T-cell (primary cell): Measurements from ENCODE around the gene RPL27A. TPM values are rescaled to one million over a fixed set of nuclear protein-coding genes. Genes with fewer than 3 reads are reported as not detected.

ENCODE experiments used
- ATAC-seq, 4 experiments: fragments of 200-7000 bp in 3 of 4; fragments of 150-1000 bp in 1 of 4; cut with Tn5 transposase; replicated peaks in 1 of 4; 1 replicate in 3 of 4; 2 replicates in 1 of 4; pipeline ENCODE4 v1.10.0; 2021; ENCODE audit warnings: moderate library complexity in 3 of 4, mild to moderate bottlenecking in 2 of 4, moderate number of reproducible peaks in 1 of 4
- CTCF ChIA-PET, 2 donors: fragments of 300-600 bp; sonication (Branson Sonifier 250); formaldehyde crosslinking; loops; one replicate each; lab custom pipeline; 2022; ENCODE audit warnings: antibody characterized with exemption in 2 of 2; lab: Charles Lee
- POLR2A ChIA-PET, 2 donors: fragments of 300-600 bp; sonication (Branson Sonifier 250); formaldehyde crosslinking; loops; one replicate each; lab custom pipeline; 2022; ENCODE audit warnings: antibody characterized with exemption in 2 of 2; lab: Charles Lee
- DNase-seq, 35 experiments: peaks; one replicate each; pipeline versions ENCODE4 v3.0.0 to v3.0.0-alpha.2; 2013 to 2023
- H3K27ac ChIP-seq: one replicate; pipeline ENCODE4 v1.5.1; 2013; ENCODE audit warnings: low read length
- H3K27me3 ChIP-seq, 2 experiments: replicated peaks in 1 of 2; 1 replicate in 1 of 2; 2 replicates in 1 of 2; pipeline versions ENCODE4 v1.6.1 to v1.7.0; 2013; ENCODE audit warnings: low read length in 1 of 2, mixed read lengths in 1 of 2; ENCODE audit not compliant: control insufficient read depth in 2 of 2, insufficient read depth in 2 of 2; ENCODE audit errors: extremely low read depth in 1 of 2
- H3K36me3 ChIP-seq, 2 donors: 1 replicate in 1 of 2; 2 replicates in 1 of 2; pipeline versions ENCODE4 v1.6.1 to v1.7.0; 2013; ENCODE audit warnings: low read length in 1 of 2; ENCODE audit not compliant: control insufficient read depth in 2 of 2, insufficient read depth in 1 of 2; ENCODE audit errors: extremely low read depth in 1 of 2
- H3K4me1 ChIP-seq, 2 experiments: 1 replicate in 1 of 2; 2 replicates in 1 of 2; pipeline versions ENCODE4 v1.6.1 to v1.7.0; 2013; ENCODE audit warnings: low read length in 2 of 2, mixed read lengths in 1 of 2; ENCODE audit not compliant: insufficient read depth in 2 of 2, control insufficient read depth in 1 of 2; ENCODE audit errors: extremely low read depth in 1 of 2
- H3K4me3 ChIP-seq, 2 donors: 1 replicate in 1 of 2; 2 replicates in 1 of 2; pipeline versions ENCODE4 v1.5.1 to v1.7.0; 2013; ENCODE audit warnings: mild to moderate bottlenecking in 2 of 2, low read length in 1 of 2, moderate library complexity in 1 of 2; ENCODE audit not compliant: control insufficient read depth in 1 of 2; ENCODE audit errors: extremely low read depth in 1 of 2
- H3K9me3 ChIP-seq: 2 replicates; pipeline ENCODE4 v1.7.0; 2013
- H3K27ac Mint-ChIP-seq, 2 donors: one replicate each; pipeline ENCODE4 v1.8.0; 2020 to 2021; ENCODE audit warnings: mild to moderate bottlenecking in 2 of 2, mixed read lengths in 2 of 2
- H3K27me3 Mint-ChIP-seq, 2 donors: one replicate each; pipeline ENCODE4 v1.8.0; 2021 to 2022; ENCODE audit warnings: mixed read lengths in 2 of 2
- H3K36me3 Mint-ChIP-seq: one replicate; pipeline ENCODE4 v1.8.0; 2021; ENCODE audit warnings: mixed read lengths
- H3K4me1 Mint-ChIP-seq, 3 donors: one replicate each; pipeline ENCODE4 v1.8.0; 2020 to 2022; ENCODE audit warnings: mixed read lengths in 3 of 3, mild to moderate bottlenecking in 1 of 3
- H3K4me3 Mint-ChIP-seq, 3 donors: one replicate each; pipeline ENCODE4 v1.8.0; 2020 to 2022; ENCODE audit warnings: mild to moderate bottlenecking in 3 of 3, mixed read lengths in 3 of 3, moderate library complexity in 3 of 3
- H3K9me3 Mint-ChIP-seq, 3 donors: one replicate each; pipeline ENCODE4 v1.8.0; 2020 to 2022; ENCODE audit warnings: mixed read lengths in 3 of 3
- WGBS: methylation state at CpG from one replicate; pipeline ENCODE4 v1.1.5; 2013; ENCODE audit warnings: missing lambda C conversion rate; ENCODE audit not compliant: insufficient coverage; 5-methylcytosine and 5-hydroxymethylcytosine counted together
- total RNA-seq, 35 experiments: library from RNA in 6 of 35; stranded (reverse) in 6 of 35; fragments of 120-200 nt in 1 of 35; gene quantifications; one replicate each; pipeline versions ENCODE4 v1.2.1 to v1.2.4 and lab custom pipeline; 2013 to 2026

The RPL27A gene
- total RNA-seq, 5 donors from 2014 or later (not counting 1 experiment from before 2014, with no cell fraction given) = 1,339 to 2,234 (median 1,487) TPM

DNA sequence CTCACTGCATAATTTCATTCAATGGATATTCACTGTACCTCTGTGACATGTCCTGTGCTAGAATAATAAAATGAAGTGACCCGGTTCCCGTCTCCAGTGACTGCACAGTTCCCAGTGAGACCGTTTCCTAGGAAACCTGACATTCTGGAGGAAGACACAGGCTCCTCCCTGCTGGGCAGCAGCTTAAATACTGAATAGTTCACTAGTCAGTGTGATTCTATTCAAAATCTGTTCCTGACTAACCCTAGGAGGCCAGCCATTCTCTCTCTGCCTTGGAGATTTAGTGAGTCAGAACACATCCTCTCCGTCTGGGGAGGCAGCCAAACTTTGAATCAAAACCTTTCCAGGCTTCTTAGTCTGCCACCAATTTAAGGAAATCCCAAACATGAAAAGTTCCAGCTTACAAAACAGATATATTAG is 11.4 kb upstream of the RPL27A start:
- CTCF ChIA-PET = interaction anchor here in 1 of 2 donors (0.7 kb wide), 1 partner anchor 602 kb away, joined by 3 read pairs; no protein-coding TSS in a partner anchor
- DNase-seq = no peak
- no peaks in the 10 kb centered on the region for H3K9me3 ChIP-seq
- H3K4me1 Mint-ChIP-seq = no peaks in the 10 kb centered on the region
- H3K27me3 ChIP-seq = no peaks in the 10 kb centered on the region
- 100% methylated on average over 3 of the region's 4 CpGs for WGBS
- no peak for ATAC-seq
- no peak overlapping the region for H3K27ac Mint-ChIP-seq
- peaks cover 47% of the 10 kb centered on the region for H3K36me3 Mint-ChIP-seq
- POLR2A ChIA-PET = interaction anchor here in 1 of 2 donors (0.9 kb wide), 1 partner anchor 11 kb away, joined by 3 read pairs; the partner anchor contains the start of gene TRIM66
- H3K4me3 Mint-ChIP-seq = no peak overlapping the region
- no peak overlapping the region for H3K4me3 ChIP-seq
- peaks cover 8 to 44% of the 10 kb centered on the region in 2 donors for H3K36me3 ChIP-seq
- H3K9me3 Mint-ChIP-seq = no peaks in the 10 kb centered on the region
- no peaks in the 10 kb centered on the region for H3K4me1 ChIP-seq
- no peaks in the 10 kb centered on the region for H3K27me3 Mint-ChIP-seq
- no peak overlapping the region for H3K27ac ChIP-seq

DNA sequence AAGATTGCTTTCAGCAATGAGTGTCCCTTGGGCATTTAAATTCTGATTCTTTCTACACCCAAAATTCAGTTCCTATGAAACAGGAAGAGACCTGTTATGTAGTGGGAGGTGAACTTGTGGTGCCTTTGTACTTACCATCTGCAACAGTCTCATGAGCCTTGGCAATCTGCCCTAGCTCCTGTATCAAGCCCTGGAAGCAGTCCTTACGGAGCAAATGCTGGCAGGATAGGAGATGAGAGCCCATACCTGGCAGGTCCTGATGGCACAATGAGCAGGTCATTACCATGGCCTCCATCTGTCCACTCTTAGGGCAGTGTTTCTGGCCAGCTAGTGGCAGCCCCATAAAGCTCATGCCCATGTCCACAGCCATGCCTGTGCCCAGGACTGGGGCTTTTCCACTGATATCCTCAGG is 10.9 kb upstream of the RPL27A start:
- H3K27ac ChIP-seq = no peak overlapping the region

GRCh38 chr11:8672346-8672745 is 10.2 kb upstream of the RPL27A start:
- H3K4me3 Mint-ChIP-seq = no peak overlapping the region
- Histone ChIP-seq H3K36me3 (peaks cover 8 to 43% of the 10 kb centered on the region in 2 donors), H3K4me1 (no peaks in the 10 kb centered on the region), H3K9me3 (no peaks in the 10 kb centered on the region), H3K27me3 (no peaks in the 10 kb centered on the region), H3K27ac (no peak overlapping the region), H3K4me3 (no peak overlapping the region)
- no peak for DNase-seq
- peaks cover 38% of the 10 kb centered on the region for H3K36me3 Mint-ChIP-seq
- H3K9me3 Mint-ChIP-seq = no peaks in the 10 kb centered on the region
- ChIA-PET CTCF (no interaction called here), POLR2A (no interaction called here)
- H3K27me3 Mint-ChIP-seq = no peaks in the 10 kb centered on the region
- 88% methylated on average over 1 of the region's 2 CpGs for WGBS
- no peaks in the 10 kb centered on the region for H3K4me1 Mint-ChIP-seq
- no peak overlapping the region for H3K27ac Mint-ChIP-seq
- ATAC-seq = no peak

More for the DNA sequence above, 10.9 kb upstream of the RPL27A start:
- 38% methylated on average over 1 of the region's 1 CpG for WGBS
- ChIA-PET POLR2A (interaction anchor here in 1 of 2 donors (0.9 kb wide), 1 partner anchor 10 kb away, joined by 3 read pairs; the partner anchor contains the start of gene TRIM66), CTCF (interaction anchor here in 1 of 2 donors (0.7 kb wide), 1 partner anchor 602 kb away, joined by 3 read pairs; no protein-coding TSS in a partner anchor)
- DNase-seq = no peak
- no peaks in the 10 kb centered on the region for H3K4me1 Mint-ChIP-seq
- Histone ChIP-seq H3K4me3 (no peak overlapping the region), H3K27me3 (no peaks in the 10 kb centered on the region), H3K9me3 (no peaks in the 10 kb centered on the region), H3K36me3 (peaks cover 8 to 45% of the 10 kb centered on the region in 2 donors), H3K4me1 (no peaks in the 10 kb centered on the region)
- no peak overlapping the region for H3K27ac Mint-ChIP-seq
- H3K27me3 Mint-ChIP-seq = no peaks in the 10 kb centered on the region
- no peaks in the 10 kb centered on the region for H3K9me3 Mint-ChIP-seq
- H3K36me3 Mint-ChIP-seq = peaks cover 43% of the 10 kb centered on the region
- no peak overlapping the region for H3K4me3 Mint-ChIP-seq
- ATAC-seq = no peak

GRCh38 chr11:8674859-8675258 is 7.7 kb upstream of the RPL27A start:
- Mint-ChIP-seq H3K36me3 (peaks cover 29% of the 10 kb centered on the region), H3K27ac (no peak overlapping the region), H3K4me3 (no peak overlapping the region), H3K4me1 (peaks cover 0 to under 1% (median 0%) of the 10 kb centered on the region in 3 donors), H3K9me3 (no peaks in the 10 kb centered on the region), H3K27me3 (no peaks in the 10 kb centered on the region)
- CTCF ChIA-PET = no interaction called here
- no peaks in the 10 kb centered on the region for H3K9me3 ChIP-seq
- no peak for ATAC-seq
- no peaks in the 10 kb centered on the region for H3K4me1 ChIP-seq
- H3K27ac ChIP-seq = no peak overlapping the region
- H3K4me3 ChIP-seq = no peak overlapping the region
- no peaks in the 10 kb centered on the region for H3K27me3 ChIP-seq
- H3K36me3 ChIP-seq = peaks cover 0 to 48% of the 10 kb centered on the region in 2 donors
- WGBS = 100% methylated on average over 2 of the region's 2 CpGs
- no peak for DNase-seq
- POLR2A ChIA-PET = no interaction called here

- Histone ChIP-seq H3K36me3 (peaks cover 0 to 39% of the 10 kb centered on the region in 2 donors), H3K4me1 (peaks cover under 1 to 3% of the 10 kb centered on the region in 2 experiments), H3K27me3 (no peaks in the 10 kb centered on the region), H3K27ac (no peak overlapping the region), H3K4me3 (no peak overlapping the region), H3K9me3 (no peaks in the 10 kb centered on the region)
- ATAC-seq (no peak), DNase-seq (no peak)
- Mint-ChIP-seq H3K36me3 (peaks cover 29% of the 10 kb centered on the region), H3K9me3 (peaks cover 0 to 4% (median 0%) of the 10 kb centered on the region in 3 donors), H3K27ac (no peak overlapping the region), H3K4me3 (no peak overlapping the region), H3K4me1 (peaks cover 7 to 14% (median 10%) of the 10 kb centered on the region in 3 donors), H3K27me3 (no peaks in the 10 kb centered on the region)
- no CpG with 5 or more reads among the region's 1 CpG for WGBS
- ChIA-PET POLR2A (no interaction called here), CTCF (no interaction called here)
Measured at GRCh38 chr11:8676458-8676857, 6.1 kb upstream of the RPL27A start.

- WGBS = 100% methylated on average over 1 of the region's 1 CpG
- CTCF ChIA-PET = no interaction called here
- Mint-ChIP-seq H3K9me3 (peaks cover 0 to 4% (median 0%) of the 10 kb centered on the region in 3 donors), H3K4me3 (no peak overlapping the region), H3K4me1 (peaks cover 25 to 32% (median 28%) of the 10 kb centered on the region in 3 donors), H3K36me3 (peaks cover 22% of the 10 kb centered on the region), H3K27ac (no peak overlapping the region), H3K27me3 (no peaks in the 10 kb centered on the region)
- no peak for DNase-seq
- POLR2A ChIA-PET = interaction anchor here in 1 of 2 donors (0.6 kb wide), 1 partner anchor 282 kb away, joined by 3 read pairs; no protein-coding TSS in a partner anchor
- Histone ChIP-seq H3K27me3 (no peaks in the 10 kb centered on the region), H3K4me3 (no peak overlapping the region), H3K4me1 (peaks cover 12 to 20% of the 10 kb centered on the region in 2 experiments), H3K36me3 (peaks cover 0 to 26% of the 10 kb centered on the region in 2 donors), H3K27ac (no peak overlapping the region), H3K9me3 (no peaks in the 10 kb centered on the region)
- ATAC-seq = no peak
Measured at GRCh38 chr11:8679006-8679405, 3.6 kb upstream of the RPL27A start.
